GM12873 (cell line): ENCODE measurements around the gene SLC5A5.

Experiments used
- TF ChIP-seq, protein P1 (sequence below): IDR thresholded peaks from 2 replicates; pipeline ENCODE4 v1.5.1; 2012; ENCODE audit warnings: low read depth, mild to moderate bottlenecking, moderate library complexity, low read length, control low read depth; ENCODE audit not compliant: insufficient read depth; ENCODE audit errors: missing control alignments

SLC5A5 gene

DNA sequence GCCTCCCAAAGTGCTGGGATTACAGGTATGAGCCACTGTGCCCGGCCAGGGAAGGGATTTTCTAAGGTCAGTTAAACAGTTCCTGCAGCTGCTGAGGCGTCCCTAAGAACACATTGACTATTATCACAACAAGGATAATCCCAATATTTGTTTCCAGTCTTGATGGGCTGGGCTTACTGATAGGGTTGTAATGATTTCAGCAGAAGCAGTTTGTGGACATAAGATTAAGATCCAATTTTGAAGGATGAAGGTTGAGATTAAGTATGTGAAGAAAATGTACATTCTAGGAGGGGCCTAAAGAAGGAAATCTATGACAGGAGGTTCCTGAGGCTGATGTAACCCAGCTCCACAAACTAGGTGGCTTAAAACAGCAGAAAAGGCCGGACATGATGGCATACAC, 50.4 kb downstream of the SLC5A5 start:
- TF ChIP-seq, protein P1, sequence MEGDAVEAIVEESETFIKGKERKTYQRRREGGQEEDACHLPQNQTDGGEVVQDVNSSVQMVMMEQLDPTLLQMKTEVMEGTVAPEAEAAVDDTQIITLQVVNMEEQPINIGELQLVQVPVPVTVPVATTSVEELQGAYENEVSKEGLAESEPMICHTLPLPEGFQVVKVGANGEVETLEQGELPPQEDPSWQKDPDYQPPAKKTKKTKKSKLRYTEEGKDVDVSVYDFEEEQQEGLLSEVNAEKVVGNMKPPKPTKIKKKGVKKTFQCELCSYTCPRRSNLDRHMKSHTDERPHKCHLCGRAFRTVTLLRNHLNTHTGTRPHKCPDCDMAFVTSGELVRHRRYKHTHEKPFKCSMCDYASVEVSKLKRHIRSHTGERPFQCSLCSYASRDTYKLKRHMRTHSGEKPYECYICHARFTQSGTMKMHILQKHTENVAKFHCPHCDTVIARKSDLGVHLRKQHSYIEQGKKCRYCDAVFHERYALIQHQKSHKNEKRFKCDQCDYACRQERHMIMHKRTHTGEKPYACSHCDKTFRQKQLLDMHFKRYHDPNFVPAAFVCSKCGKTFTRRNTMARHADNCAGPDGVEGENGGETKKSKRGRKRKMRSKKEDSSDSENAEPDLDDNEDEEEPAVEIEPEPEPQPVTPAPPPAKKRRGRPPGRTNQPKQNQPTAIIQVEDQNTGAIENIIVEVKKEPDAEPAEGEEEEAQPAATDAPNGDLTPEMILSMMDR: no peak

DNA sequence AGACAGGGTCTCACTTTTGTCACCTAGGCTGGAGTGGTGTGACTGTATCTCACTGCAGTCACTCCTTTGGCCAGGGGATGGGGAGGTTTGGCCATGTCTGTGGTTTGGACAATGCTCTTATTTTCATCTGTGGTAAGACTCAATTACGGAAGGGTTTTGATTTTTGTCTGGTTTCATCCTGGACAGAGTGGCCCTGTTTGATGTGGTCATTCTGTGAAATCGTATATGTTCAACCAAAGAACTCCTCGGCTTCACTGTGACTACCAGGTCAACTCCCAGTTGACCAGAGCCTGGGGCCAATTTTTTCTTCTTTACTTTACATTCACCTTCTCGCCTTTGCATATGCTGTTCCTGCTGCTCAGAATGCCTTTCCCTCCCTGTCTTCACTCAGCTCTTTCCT, 54.3 kb downstream of the SLC5A5 start:
- TF ChIP-seq, protein P1: no peak

DNA sequence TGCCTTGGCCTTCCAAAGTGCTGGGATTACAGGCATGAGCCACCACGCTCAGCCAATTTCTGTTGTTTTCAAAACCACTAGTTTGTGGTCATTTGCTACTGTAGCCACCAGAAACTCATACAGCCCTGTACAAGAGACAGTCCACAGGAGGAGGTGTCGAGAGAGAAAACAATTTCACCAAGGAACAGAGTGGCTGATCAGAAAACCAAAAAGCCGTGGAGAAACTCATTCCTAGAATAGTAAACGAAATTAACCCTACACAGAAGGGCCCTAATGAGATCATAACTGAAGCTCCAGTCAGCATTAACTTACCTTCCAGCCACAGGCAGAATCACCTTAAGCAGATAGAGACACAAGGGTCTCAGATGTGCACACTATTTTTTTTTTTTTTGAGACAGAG, 57.3 kb downstream of the SLC5A5 start:
- TF ChIP-seq, protein P1: no peak

DNA sequence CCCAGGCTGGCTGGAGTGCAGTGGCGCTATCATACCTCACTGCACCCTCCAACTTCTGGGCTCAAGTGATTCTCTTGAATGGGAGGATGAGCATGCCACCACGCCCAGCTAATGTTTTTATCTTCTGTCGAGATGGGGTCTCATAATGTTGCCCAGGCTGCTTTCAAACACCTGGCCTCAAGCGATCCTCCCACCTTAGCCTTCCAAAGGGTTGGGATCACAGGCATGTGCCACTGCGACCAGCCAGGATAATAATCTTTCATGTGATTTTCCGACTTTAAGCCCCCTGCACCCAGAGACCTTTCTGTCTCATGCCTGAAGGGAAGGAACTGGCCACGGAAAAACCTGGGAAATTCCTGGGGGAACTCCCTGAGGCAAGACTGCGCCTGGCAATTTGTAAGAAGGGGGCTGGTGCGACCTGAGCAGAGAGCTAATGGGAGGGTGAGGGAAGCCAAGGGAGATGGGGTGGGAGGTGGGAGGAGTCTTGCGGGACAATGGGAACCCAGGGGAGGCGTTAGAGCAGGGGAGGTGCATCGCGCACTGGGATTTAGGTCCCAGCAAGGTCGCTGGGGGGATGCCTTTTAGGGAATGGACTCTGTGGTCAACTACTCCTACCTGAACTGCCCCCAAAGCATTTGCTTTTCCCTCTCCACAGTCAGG, 59.9 kb downstream of the SLC5A5 start:
- TF ChIP-seq, protein P1: no peak

DNA sequence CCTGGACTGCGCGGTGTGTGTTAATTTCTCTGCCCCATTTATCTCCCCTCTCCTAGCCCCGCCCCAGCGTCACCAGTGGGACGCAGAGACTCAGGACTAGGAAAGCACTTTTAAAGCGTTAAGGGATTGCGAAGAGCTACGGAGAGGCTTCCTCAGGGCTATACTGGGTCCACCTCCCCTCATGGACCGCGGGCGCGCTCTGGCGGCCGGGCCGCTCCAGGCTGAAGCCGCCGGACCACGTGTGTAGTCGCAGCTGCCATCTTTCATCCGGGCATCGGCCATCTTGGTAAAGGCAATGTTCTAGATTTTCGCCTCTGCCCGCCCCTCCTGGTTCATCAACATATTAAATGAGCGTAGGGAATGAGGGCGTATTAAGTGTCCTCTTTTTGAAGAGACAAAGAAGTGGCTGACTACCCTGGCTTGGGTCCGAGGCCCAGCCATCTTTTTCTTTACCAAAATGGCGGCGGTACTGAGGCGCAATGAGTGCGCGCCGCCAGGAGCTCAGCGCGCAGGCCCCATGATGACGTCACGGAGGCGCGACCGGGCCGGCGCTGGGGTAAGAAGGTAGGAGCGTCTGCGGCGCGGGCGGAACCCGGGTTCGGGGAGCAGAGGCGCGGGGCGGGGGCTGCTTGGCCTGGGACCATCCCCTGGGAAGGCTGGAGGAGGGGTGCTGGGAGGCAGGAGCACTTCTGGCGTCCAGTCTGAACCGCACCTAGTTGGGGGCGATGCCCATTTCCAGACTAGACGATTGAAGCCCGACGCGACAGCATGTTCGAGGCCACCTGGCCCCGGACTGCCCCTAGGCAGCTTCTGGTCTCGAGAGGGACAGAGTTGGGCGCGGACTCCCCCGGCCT, 61.0 kb downstream of the SLC5A5 start, which contains the start of gene CCDC124:
Gene CCDC124, plus strand, starts transcription at position 531 of the 854 bp plus-strand sequence. CDS start 3,406 bp downstream, outside the sequence.
- TF ChIP-seq, protein P1: peak; percentile 99

DNA sequence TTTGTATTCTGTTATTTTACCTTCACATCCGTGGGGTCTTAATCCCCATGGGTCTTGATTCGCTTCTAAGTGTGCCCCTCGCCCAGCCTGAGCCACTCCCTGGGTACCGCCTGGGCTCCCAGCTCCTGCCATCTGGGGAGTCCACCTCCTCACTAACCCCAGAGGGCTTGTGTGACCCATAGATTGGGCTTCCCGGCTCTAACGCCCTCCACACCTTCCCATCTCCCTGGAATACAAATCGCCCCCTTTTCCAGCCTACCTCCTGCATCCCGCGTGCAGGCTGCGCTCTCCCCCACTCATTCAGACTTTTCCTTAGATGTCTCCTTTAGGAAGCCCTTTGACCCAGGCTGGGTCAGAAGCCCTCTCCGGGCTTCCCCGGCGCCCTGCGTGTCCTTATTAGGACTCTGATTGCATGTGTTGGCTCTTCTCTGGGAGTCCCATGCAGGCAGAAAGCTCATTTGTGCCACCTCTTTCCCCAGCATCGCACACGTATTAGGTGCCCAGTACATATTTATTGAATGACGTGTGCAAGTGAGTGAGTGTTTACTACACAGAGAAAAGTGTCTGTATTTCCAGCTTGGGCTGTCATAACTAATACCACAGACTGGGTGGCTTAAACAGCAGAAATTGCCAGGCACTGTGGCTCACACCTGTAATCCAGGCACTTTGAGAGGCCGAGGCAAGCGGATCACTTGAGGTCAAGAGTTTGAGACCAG, 61.8 kb downstream of the SLC5A5 start:
- TF ChIP-seq, protein P1: no peak

DNA sequence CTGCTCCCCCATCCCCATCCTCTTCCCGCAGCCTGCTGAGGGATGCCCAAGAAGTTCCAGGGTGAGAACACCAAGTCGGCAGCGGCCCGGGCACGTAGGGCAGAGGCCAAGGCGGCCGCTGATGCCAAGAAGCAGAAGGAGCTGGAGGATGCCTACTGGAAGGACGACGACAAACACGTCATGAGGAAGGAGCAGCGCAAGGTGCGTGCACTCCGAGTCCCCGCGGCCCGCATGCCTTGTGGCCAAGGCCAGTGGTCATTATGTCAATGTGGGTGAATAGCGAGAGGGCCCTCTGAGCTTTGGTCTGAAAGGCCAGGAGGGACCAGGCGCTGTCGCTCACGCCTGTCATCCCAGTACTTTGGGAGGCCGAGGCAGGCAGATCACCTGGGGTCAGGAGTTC, 64.6 kb downstream of the SLC5A5 start:
- TF ChIP-seq, protein P1: no peak
